ENCODE measurements around the gene ATP10B. TPM values are rescaled to one million over a fixed set of nuclear protein-coding genes. Genes with fewer than 3 reads are reported as not detected.

The ATP10B gene
- total and polyA plus RNA-seq, 2 experiments from 2014 or later = 2.7 to 5.1 TPM

- H3K4me1 ChIP-seq (ENCODE audit: insufficient read depth) = no peaks in the 10 kb centered on the region
- no peak overlapping the region for H3K4me3 ChIP-seq
- TF ChIP-seq CTCF (IDR thresholded peaks at IDR 0.05; ENCODE audit: poor library complexity) = no peak
- no peak for TF ChIP-seq EZH2 (IDR thresholded peaks at IDR 0.05; ENCODE audit: borderline replicate concordance)
- TF ChIP-seq EZH2phosphoT487 (IDR thresholded peaks at IDR 0.05; ENCODE audit: low read depth, severe bottlenecking, unreplicated experiment) = no peak
- no peaks in the 10 kb centered on the region for H4K20me1 ChIP-seq (ENCODE audit: insufficient read depth, poor library complexity, severe bottlenecking)
- H3K9me2 ChIP-seq (replicated peaks; ENCODE audit: insufficient read depth) = no peaks in the 10 kb centered on the region
- H3K4me2 ChIP-seq = no peak overlapping the region
- H3K27me3 ChIP-seq = no peaks in the 10 kb centered on the region
- no peaks in the 10 kb centered on the region for H3K79me2 ChIP-seq
- no peak overlapping the region for H3K27ac ChIP-seq
- no peaks in the 10 kb centered on the region for H3K9me3 ChIP-seq (ENCODE audit: low read depth)
- WGBS (ENCODE audit: low lambda C conversion rate, missing lambda C conversion rate) = 80% methylated on average over 3 of the region's 3 CpGs
- no peak overlapping the region for H2AFZ ChIP-seq
- DNase-seq (ENCODE audit: low spot score) = no peak
- peaks cover 2% of the 10 kb centered on the region for H3K36me3 ChIP-seq (replicated peaks; ENCODE audit: insufficient read depth, low read depth)
These were observed 326.3 kb downstream of the ATP10B start for GRCh38 chr5:160525471-160526261.

- no peak for DNase-seq (ENCODE audit: low spot score)
- WGBS (ENCODE audit: low lambda C conversion rate, missing lambda C conversion rate) = 81% methylated on average over 1 of the region's 1 CpG
- Histone ChIP-seq H2AFZ (no peak overlapping the region), H3K4me1 (ENCODE audit: insufficient read depth) (no peaks in the 10 kb centered on the region), H3K9me3 (ENCODE audit: low read depth) (no peaks in the 10 kb centered on the region), H3K27ac (no peak overlapping the region), H3K79me2 (no peaks in the 10 kb centered on the region), H3K4me2 (no peak overlapping the region), H3K27me3 (no peaks in the 10 kb centered on the region), H3K4me3 (no peak overlapping the region), H3K36me3 (replicated peaks; ENCODE audit: insufficient read depth, low read depth) (no peaks in the 10 kb centered on the region), H3K9me2 (replicated peaks; ENCODE audit: insufficient read depth) (no peaks in the 10 kb centered on the region), H4K20me1 (ENCODE audit: insufficient read depth, poor library complexity, severe bottlenecking) (no peaks in the 10 kb centered on the region)
- TF ChIP-seq EZH2phosphoT487 (IDR thresholded peaks at IDR 0.05; ENCODE audit: low read depth, severe bottlenecking, unreplicated experiment) (no peak), CTCF (IDR thresholded peaks at IDR 0.05; ENCODE audit: poor library complexity) (no peak), EZH2 (IDR thresholded peaks at IDR 0.05; ENCODE audit: borderline replicate concordance) (no peak)
These were observed 327.2 kb downstream of the ATP10B start for GRCh38 chr5:160524827-160525226.

- no peaks in the 10 kb centered on the region for H3K79me2 ChIP-seq
- H3K4me3 ChIP-seq = no peak overlapping the region
- WGBS (ENCODE audit: low lambda C conversion rate, missing lambda C conversion rate) = 84% methylated on average over 4 of the region's 4 CpGs
- no peaks in the 10 kb centered on the region for H3K9me2 ChIP-seq (replicated peaks; ENCODE audit: insufficient read depth)
- H3K4me1 ChIP-seq (ENCODE audit: insufficient read depth) = no peaks in the 10 kb centered on the region
- H3K36me3 ChIP-seq (replicated peaks; ENCODE audit: insufficient read depth, low read depth) = no peaks in the 10 kb centered on the region
- H2AFZ ChIP-seq = no peak overlapping the region
- no peak overlapping the region for H3K4me2 ChIP-seq
- no peaks in the 10 kb centered on the region for H3K9me3 ChIP-seq (ENCODE audit: low read depth)
- H3K27me3 ChIP-seq = no peaks in the 10 kb centered on the region
- no peak for DNase-seq (ENCODE audit: low spot score)
- no peaks in the 10 kb centered on the region for H4K20me1 ChIP-seq (ENCODE audit: insufficient read depth, poor library complexity, severe bottlenecking)
- no peak for TF ChIP-seq EZH2phosphoT487 (IDR thresholded peaks at IDR 0.05; ENCODE audit: low read depth, severe bottlenecking, unreplicated experiment)
- no peak for TF ChIP-seq EZH2 (IDR thresholded peaks at IDR 0.05; ENCODE audit: borderline replicate concordance)
- H3K27ac ChIP-seq = no peak overlapping the region
These were observed 328.4 kb downstream of the ATP10B start for GRCh38 chr5:160523502-160524163.

- Histone ChIP-seq H3K27ac (no peak overlapping the region), H3K9me2 (replicated peaks; ENCODE audit: insufficient read depth) (no peaks in the 10 kb centered on the region), H3K4me3 (no peak overlapping the region), H3K4me1 (ENCODE audit: insufficient read depth) (peaks cover 4% of the 10 kb centered on the region), H3K9me3 (ENCODE audit: low read depth) (no peaks in the 10 kb centered on the region), H4K20me1 (ENCODE audit: insufficient read depth, poor library complexity, severe bottlenecking) (no peaks in the 10 kb centered on the region), H3K27me3 (no peaks in the 10 kb centered on the region), H3K4me2 (no peak overlapping the region), H2AFZ (no peak overlapping the region), H3K36me3 (replicated peaks; ENCODE audit: insufficient read depth, low read depth) (no peaks in the 10 kb centered on the region), H3K79me2 (no peaks in the 10 kb centered on the region)
- no peak for TF ChIP-seq EZH2 (IDR thresholded peaks at IDR 0.05; ENCODE audit: borderline replicate concordance)
- TF ChIP-seq CTCF (IDR thresholded peaks at IDR 0.05; ENCODE audit: poor library complexity) = no peak
- no peak for TF ChIP-seq EZH2phosphoT487 (IDR thresholded peaks at IDR 0.05; ENCODE audit: low read depth, severe bottlenecking, unreplicated experiment)
- no peak for DNase-seq (ENCODE audit: low spot score)
These were observed 330.7 kb downstream of the ATP10B start for GRCh38 chr5:160521392-160521663.

Measured in hepatocyte (in vitro differentiated cells).